ENCODE measurements around the gene MED13L.

- TF ChIP-seq POLR2A (IDR thresholded peaks at IDR 0.05) = no peak
- no peak for TF ChIP-seq CTCF (IDR thresholded peaks at IDR 0.05)
Measured at GRCh38 chr12:116249938-116250337, 27.6 kb downstream of the MED13L start.

All from testis (tissue), 2 donors.